ENCODE measurements around the gene TFAP2E. TPM values are rescaled to one million over a fixed set of nuclear protein-coding genes. Genes with fewer than 3 reads are reported as not detected.

The TFAP2E gene
- total RNA-seq, 4 donors from 2014 or later: 3.2 to 9.0 (median 5.2) TPM

DNA sequence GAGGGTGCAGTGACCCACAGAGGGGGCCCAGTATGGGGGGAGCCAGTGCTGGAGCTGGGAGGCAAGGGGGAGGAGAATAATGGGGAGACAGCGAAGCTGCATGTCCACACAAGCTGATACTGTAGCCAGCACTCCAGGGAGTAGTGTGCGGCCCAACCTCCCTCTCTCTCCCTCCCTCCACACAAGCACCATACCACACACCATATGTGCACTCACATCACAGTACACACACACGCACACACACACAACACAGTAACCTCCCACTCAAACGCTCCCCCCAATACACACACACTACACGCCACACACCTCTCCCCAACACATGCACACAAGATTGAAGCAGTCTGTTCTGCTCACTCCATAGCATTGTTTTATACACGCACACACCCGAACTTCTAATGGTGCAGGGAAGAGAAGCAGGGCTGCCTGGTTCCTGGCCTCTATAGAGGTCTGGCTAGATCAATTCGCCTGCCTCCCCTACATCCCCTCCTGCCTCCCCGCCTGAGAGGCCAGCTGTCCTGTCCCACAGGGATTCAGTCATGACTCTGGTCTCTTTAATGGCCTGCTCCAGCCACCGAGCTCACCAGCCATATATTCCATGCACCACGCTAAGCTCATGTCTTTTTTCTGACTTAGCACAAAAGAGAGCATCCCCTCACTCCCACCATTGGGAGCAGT is 11.7 kb upstream of the TFAP2E start:
- H3K4me1 ChIP-seq: peaks cover 49% of the 10 kb centered on the region
- H3K27me3 ChIP-seq: no peaks in the 10 kb centered on the region
- H3K4me3 ChIP-seq: peak overlapping the region; percentile 22
- DNase-seq (ENCODE audit: low spot score in 2 of 2): peak in 1 of 2 donors; percentile 31
- no peaks in the 10 kb centered on the region for H3K9me3 ChIP-seq
- H3K36me3 ChIP-seq: peaks cover 28% of the 10 kb centered on the region
- no peak overlapping the region for H3K27ac ChIP-seq
- 63% methylated on average over 11 of the region's 11 CpGs for WGBS
- TF ChIP-seq, protein P1, sequence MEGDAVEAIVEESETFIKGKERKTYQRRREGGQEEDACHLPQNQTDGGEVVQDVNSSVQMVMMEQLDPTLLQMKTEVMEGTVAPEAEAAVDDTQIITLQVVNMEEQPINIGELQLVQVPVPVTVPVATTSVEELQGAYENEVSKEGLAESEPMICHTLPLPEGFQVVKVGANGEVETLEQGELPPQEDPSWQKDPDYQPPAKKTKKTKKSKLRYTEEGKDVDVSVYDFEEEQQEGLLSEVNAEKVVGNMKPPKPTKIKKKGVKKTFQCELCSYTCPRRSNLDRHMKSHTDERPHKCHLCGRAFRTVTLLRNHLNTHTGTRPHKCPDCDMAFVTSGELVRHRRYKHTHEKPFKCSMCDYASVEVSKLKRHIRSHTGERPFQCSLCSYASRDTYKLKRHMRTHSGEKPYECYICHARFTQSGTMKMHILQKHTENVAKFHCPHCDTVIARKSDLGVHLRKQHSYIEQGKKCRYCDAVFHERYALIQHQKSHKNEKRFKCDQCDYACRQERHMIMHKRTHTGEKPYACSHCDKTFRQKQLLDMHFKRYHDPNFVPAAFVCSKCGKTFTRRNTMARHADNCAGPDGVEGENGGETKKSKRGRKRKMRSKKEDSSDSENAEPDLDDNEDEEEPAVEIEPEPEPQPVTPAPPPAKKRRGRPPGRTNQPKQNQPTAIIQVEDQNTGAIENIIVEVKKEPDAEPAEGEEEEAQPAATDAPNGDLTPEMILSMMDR (IDR thresholded peaks at IDR 0.05): no peak
- TF ChIP-seq EP300 (IDR thresholded peaks at IDR 0.05): no peak
- TF ChIP-seq POLR2A (IDR thresholded peaks at IDR 0.05): no peak
- no peak for TF ChIP-seq POLR2AphosphoS5 (IDR thresholded peaks at IDR 0.05)

- Histone ChIP-seq H3K36me3 (peaks cover 28% of the 10 kb centered on the region), H3K27ac (no peak overlapping the region), H3K27me3 (no peaks in the 10 kb centered on the region), H3K9me3 (no peaks in the 10 kb centered on the region), H3K4me1 (peaks cover 45% of the 10 kb centered on the region), H3K4me3 (no peak overlapping the region)
- 93% methylated on average over 3 of the region's 15 CpGs for WGBS
- peak in 1 of 2 donors; percentile 50 for DNase-seq (ENCODE audit: low spot score in 2 of 2)
- TF ChIP-seq, protein P1 (IDR thresholded peaks at IDR 0.05): no peak
- no peak for TF ChIP-seq POLR2A (IDR thresholded peaks at IDR 0.05)
- no peak for TF ChIP-seq POLR2AphosphoS5 (IDR thresholded peaks at IDR 0.05)
- no peak for TF ChIP-seq EP300 (IDR thresholded peaks at IDR 0.05)
Observed at GRCh38 chr1:35561972-35562680, 11.0 kb upstream of the TFAP2E start.

GRCh38 chr1:35563166-35563565 is 9.9 kb upstream of the TFAP2E start:
- H3K4me3 ChIP-seq: no peak overlapping the region
- H3K27ac ChIP-seq: no peak overlapping the region
- H3K4me1 ChIP-seq: peaks cover 41% of the 10 kb centered on the region
- no peaks in the 10 kb centered on the region for H3K9me3 ChIP-seq
- no peaks in the 10 kb centered on the region for H3K27me3 ChIP-seq
- DNase-seq (ENCODE audit: low spot score in 2 of 2): peak; percentile 46 to 72
- TF ChIP-seq POLR2A (IDR thresholded peaks at IDR 0.05) (no peak), EP300 (IDR thresholded peaks at IDR 0.05) (no peak), POLR2AphosphoS5 (IDR thresholded peaks at IDR 0.05) (no peak)
- TF ChIP-seq, protein P1 (IDR thresholded peaks at IDR 0.05): no peak
- WGBS: 57% methylated on average over 9 of the region's 12 CpGs
- peaks cover 28% of the 10 kb centered on the region for H3K36me3 ChIP-seq

DNA sequence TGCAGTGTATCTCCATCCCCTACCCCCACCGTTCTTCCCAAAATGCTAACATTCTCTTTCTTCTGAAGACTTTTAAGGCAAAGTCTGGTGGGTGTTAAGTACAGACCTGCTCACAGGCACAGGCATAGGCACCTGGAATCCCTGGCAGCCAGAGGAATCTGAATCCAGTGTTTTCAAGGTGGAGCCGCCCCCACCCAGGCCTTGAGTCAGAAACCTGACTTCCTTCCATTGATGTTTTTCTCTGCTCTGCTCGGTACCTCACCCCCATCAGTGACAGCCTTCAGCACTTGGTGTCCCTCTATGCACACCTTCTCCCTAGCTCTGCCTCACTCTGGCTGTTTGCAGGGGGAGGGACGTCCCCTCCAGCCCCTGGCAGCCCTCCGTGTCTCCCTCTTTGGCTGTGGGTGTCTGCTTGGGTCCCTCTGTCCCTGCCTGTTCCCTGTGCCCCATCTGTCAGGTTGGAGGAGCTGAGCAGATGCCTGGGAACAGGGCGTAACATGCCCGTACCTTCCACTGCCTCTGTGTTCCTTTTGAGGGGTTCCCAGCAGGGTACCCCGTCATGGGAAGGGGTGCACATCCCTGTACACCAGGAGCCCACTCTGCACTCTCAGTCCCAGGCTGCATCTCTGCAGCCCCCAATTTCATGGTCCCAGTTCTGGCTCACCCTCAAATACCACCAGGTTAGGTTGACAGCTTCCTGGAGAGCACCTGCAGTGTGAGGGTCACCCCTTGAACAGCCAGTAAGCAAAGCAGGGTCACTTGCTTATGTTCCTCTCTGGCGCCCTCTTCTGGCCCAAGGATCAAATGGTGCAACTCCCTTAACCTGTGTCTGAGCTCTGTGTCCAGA is 8.9 kb upstream of the TFAP2E start:
- H3K4me3 ChIP-seq: no peak overlapping the region
- no peak overlapping the region for H3K27ac ChIP-seq
- H3K9me3 ChIP-seq: no peaks in the 10 kb centered on the region
- H3K4me1 ChIP-seq: peaks cover 34% of the 10 kb centered on the region
- peak; percentile 87 to 89 for DNase-seq (ENCODE audit: low spot score in 2 of 2)
- TF ChIP-seq POLR2A (IDR thresholded peaks at IDR 0.05) (no peak), EP300 (IDR thresholded peaks at IDR 0.05) (no peak)
- TF ChIP-seq, protein P1 (IDR thresholded peaks at IDR 0.05): peak; percentile 65 to 73
- 57% methylated on average over 9 of the region's 9 CpGs for WGBS
- no peaks in the 10 kb centered on the region for H3K27me3 ChIP-seq
- peaks cover 28% of the 10 kb centered on the region for H3K36me3 ChIP-seq

Data from suprapubic skin (tissue), 4 donors.